H9 (cell line): ENCODE measurements around the gene ZNF3. TPM values are rescaled to one million over a fixed set of nuclear protein-coding genes. Genes with fewer than 3 reads are reported as not detected.

Experiments used
- DNase-seq: peaks from one replicate; pipeline ENCODE4 v3.0.0-alpha.2; 2017
- H2AFZ ChIP-seq: one replicate; pipeline ENCODE4 v1.6.1; 2013; ENCODE audit warnings: mild to moderate bottlenecking, low read length, control low read depth, moderate library complexity
- H2AK5ac ChIP-seq: 2 replicates; pipeline ENCODE4 v1.6.1; 2013; ENCODE audit warnings: low read length, control low read depth, mixed read lengths; ENCODE audit not compliant: insufficient read length
- H2BK120ac ChIP-seq: one replicate; pipeline ENCODE4 v1.6.1; 2013; ENCODE audit warnings: low read depth, mild to moderate bottlenecking, low read length, control low read depth, inconsistent platforms; ENCODE audit not compliant: poor library complexity, severe bottlenecking
- H2BK12ac ChIP-seq: 2 replicates; pipeline ENCODE4 v1.6.1; 2013; ENCODE audit warnings: low read length, control low read depth, mixed read lengths, low read depth; ENCODE audit not compliant: insufficient read length
- H2BK15ac ChIP-seq: 2 replicates; pipeline ENCODE4 v1.6.1; 2013; ENCODE audit warnings: low read depth, low read length, control low read depth
- H2BK20ac ChIP-seq: one replicate; pipeline ENCODE4 v1.6.1; 2013; ENCODE audit warnings: low read depth, mild to moderate bottlenecking, low read length, control low read depth, inconsistent platforms; ENCODE audit not compliant: poor library complexity, severe bottlenecking
- H2BK5ac ChIP-seq: 2 replicates; pipeline ENCODE4 v1.6.1; 2013; ENCODE audit warnings: low read length, control low read depth, mixed read lengths; ENCODE audit not compliant: insufficient read length
- H3K14ac ChIP-seq: 2 replicates; pipeline ENCODE4 v1.6.1; 2013; ENCODE audit warnings: low read length, control low read depth; ENCODE audit not compliant: insufficient read depth
- H3K18ac ChIP-seq: 2 replicates; pipeline ENCODE4 v1.6.1; 2013; ENCODE audit warnings: low read depth, mild to moderate bottlenecking, mixed read lengths, low read length, control low read depth; ENCODE audit not compliant: insufficient read length
- H3K23ac ChIP-seq: 2 replicates; pipeline ENCODE4 v1.6.1; 2013; ENCODE audit warnings: low read length, control low read depth, mixed read lengths, low read depth; ENCODE audit not compliant: insufficient read length
- H3K23me2 ChIP-seq: 2 replicates; pipeline ENCODE4 v1.6.1; 2013; ENCODE audit warnings: low read depth, mild to moderate bottlenecking, mixed read lengths, low read length, control low read depth; ENCODE audit not compliant: insufficient read length, poor library complexity, severe bottlenecking
- H3K27ac ChIP-seq: 2 replicates; pipeline ENCODE4 v1.5.1; 2013; ENCODE audit warnings: low read length, control low read depth, mixed read lengths, low read depth; ENCODE audit not compliant: insufficient read length
- H3K27me3 ChIP-seq: 2 replicates; pipeline ENCODE4 v1.6.1; 2013; ENCODE audit warnings: low read length, control low read depth, inconsistent platforms; ENCODE audit not compliant: insufficient read depth
- H3K4ac ChIP-seq: 2 replicates; pipeline ENCODE4 v1.6.1; 2013; ENCODE audit warnings: low read depth, mild to moderate bottlenecking, control low read depth, inconsistent platforms, low read length, moderate library complexity
- H3K4me1 ChIP-seq: 2 replicates; pipeline ENCODE4 v1.6.1; 2013; ENCODE audit warnings: low read length, control low read depth, inconsistent platforms; ENCODE audit not compliant: insufficient read depth
- H3K4me2 ChIP-seq: 2 replicates; pipeline ENCODE4 v1.6.1; 2013; ENCODE audit warnings: low read length, control low read depth, mixed read lengths; ENCODE audit not compliant: insufficient read length, insufficient read depth
- H3K56ac ChIP-seq: 2 replicates; pipeline ENCODE4 v1.6.1; 2013; ENCODE audit warnings: low read depth, mild to moderate bottlenecking, mixed read lengths, low read length, control low read depth; ENCODE audit not compliant: insufficient read length
- H3K79me1 ChIP-seq: 2 replicates; pipeline ENCODE4 v1.6.1; 2013; ENCODE audit warnings: low read depth, mild to moderate bottlenecking, moderate library complexity, low read length, control low read depth, inconsistent platforms; ENCODE audit not compliant: insufficient read depth, poor library complexity, severe bottlenecking
- H3K79me2 ChIP-seq: 2 replicates; pipeline ENCODE4 v1.6.1; 2013; ENCODE audit warnings: low read length, control low read depth, inconsistent platforms; ENCODE audit not compliant: insufficient read depth
- H3K9ac ChIP-seq: 2 replicates; pipeline ENCODE4 v1.6.1; 2013; ENCODE audit warnings: low read length, control low read depth, mixed read lengths; ENCODE audit not compliant: insufficient read length; ENCODE audit errors: extremely low read depth
- H3K9me3 ChIP-seq: one replicate; pipeline ENCODE4 v1.6.1; 2013; ENCODE audit warnings: low read depth, low read length, inconsistent platforms; ENCODE audit not compliant: control insufficient read depth
- H3T11ph ChIP-seq: one replicate; pipeline ENCODE4 v1.6.1; 2013; ENCODE audit warnings: mild to moderate bottlenecking, low read length, control low read depth, inconsistent platforms
- H4K20me1 ChIP-seq: one replicate; pipeline ENCODE4 v1.6.1; 2013; ENCODE audit not compliant: control insufficient read depth, insufficient read length, insufficient read depth
- H4K5ac ChIP-seq: 2 replicates; pipeline ENCODE4 v1.6.1; 2013; ENCODE audit warnings: low read depth, mild to moderate bottlenecking, mixed read lengths, low read length, control low read depth; ENCODE audit not compliant: insufficient read length
- H4K8ac ChIP-seq: replicated peaks from 2 replicates; pipeline ENCODE4 v1.6.1; 2013; ENCODE audit warnings: low read length, control low read depth, mixed read lengths, low read depth; ENCODE audit not compliant: insufficient read length
- H4K91ac ChIP-seq: 2 replicates; pipeline ENCODE4 v1.6.1; 2013; ENCODE audit warnings: low read depth, mild to moderate bottlenecking, moderate library complexity, mixed read lengths, low read length, control low read depth; ENCODE audit not compliant: insufficient read length
- H3K27ac Mint-ChIP-seq, 3 experiments: 2 replicates in 2 of 3; 3 replicates in 1 of 3; pipeline ENCODE4 v1.8.0; 2020 to 2021; ENCODE audit warnings: mixed read lengths in 3 of 3, mild to moderate bottlenecking in 1 of 3, moderate library complexity in 1 of 3
- H3K27me3 Mint-ChIP-seq: 2 replicates; pipeline ENCODE4 v1.8.0; 2021; ENCODE audit warnings: low read depth, mild to moderate bottlenecking, moderate library complexity, mixed read lengths
- H3K36me3 Mint-ChIP-seq, 3 experiments: 2 replicates in 2 of 3; 3 replicates in 1 of 3; pipeline ENCODE4 v1.8.0; 2020 to 2021; ENCODE audit warnings: low read depth in 3 of 3, mixed read lengths in 3 of 3; ENCODE audit not compliant: insufficient read depth in 1 of 3
- H3K4me1 Mint-ChIP-seq, 2 experiments: 2 replicates each; pipeline ENCODE4 v1.8.0; 2020; ENCODE audit warnings: mixed read lengths in 2 of 2
- H3K4me3 Mint-ChIP-seq, 2 experiments: 2 replicates in 1 of 2; 3 replicates in 1 of 2; pipeline ENCODE4 v1.8.0; 2020 to 2021; ENCODE audit warnings: mild to moderate bottlenecking in 2 of 2, mixed read lengths in 2 of 2, moderate library complexity in 1 of 2
- H3K9me3 Mint-ChIP-seq, 2 experiments: 2 replicates in 1 of 2; 3 replicates in 1 of 2; pipeline ENCODE4 v1.8.0; 2020; ENCODE audit warnings: mild to moderate bottlenecking in 2 of 2, mixed read lengths in 2 of 2, moderate library complexity in 1 of 2
- WGBS: extraction: QIAGEN DNeasy Blood & Tissue Kit; methylation state at CpG from one replicate; pipeline ENCODE4 v1.1.7; 2013; ENCODE audit warnings: missing lambda C conversion rate, low lambda C conversion rate, mixed read lengths; ENCODE audit not compliant: insufficient read length; ENCODE audit errors: extremely low coverage; 5-methylcytosine and 5-hydroxymethylcytosine counted together
- total RNA-seq: library from RNA; stranded (reverse); gene quantifications from 2 replicates; pipeline ENCODE4 v1.2.1, GENCODE V29; 2021
- TF ChIP-seq, protein P1 (sequence below): fragments of 200-600 bp; sonication (generic); conservative IDR thresholded peaks from 3 replicates; pipeline ENCODE4 v1.8.0; 2021; ENCODE audit warnings: antibody characterized with exemption, mild to moderate bottlenecking

ZNF3 gene
- total RNA-seq, 1 experiment from 2014 or later = 60.4 TPM

DNA sequence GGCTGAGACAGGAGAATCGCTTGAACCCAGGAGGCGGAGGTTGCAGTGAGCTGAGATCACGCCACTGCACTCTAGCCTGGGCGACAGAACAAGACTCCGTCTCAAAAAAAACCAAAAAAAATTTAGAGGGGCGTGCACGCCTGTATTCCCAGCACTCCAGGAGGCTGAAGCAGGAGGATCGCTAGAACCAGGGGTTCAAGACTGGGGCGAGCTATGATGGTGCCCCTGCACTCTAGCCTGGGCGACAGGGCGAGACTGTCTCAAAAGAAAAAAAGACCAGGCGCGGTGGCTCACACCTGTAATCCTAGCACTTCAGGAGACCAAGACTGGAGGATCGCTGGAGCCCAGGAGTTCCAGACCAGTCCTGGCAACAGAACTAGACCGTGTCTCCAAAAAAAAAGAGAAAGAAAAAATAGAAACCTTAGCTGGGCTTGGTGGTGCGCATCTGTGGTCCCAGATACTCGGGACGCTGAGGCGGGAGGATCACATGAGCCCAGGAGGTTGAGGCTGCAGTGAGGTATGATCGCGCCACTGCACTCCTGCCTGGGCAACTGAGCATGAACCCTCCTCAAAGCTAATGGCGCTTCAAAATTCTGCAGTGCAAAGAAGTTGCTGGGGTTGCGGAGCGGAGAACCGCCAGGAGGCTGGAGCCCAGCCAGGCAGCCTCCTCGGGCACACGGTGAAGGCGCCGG, 44.9 kb upstream of the ZNF3 start:
- peaks cover 8 to 17% of the 10 kb centered on the region in 2 experiments for H3K4me1 Mint-ChIP-seq
- H3K27me3 ChIP-seq = no peaks in the 10 kb centered on the region
- H3K14ac ChIP-seq = peak overlapping the region; percentile 92; the same call in 1 of the 2 replicates
- H2BK120ac ChIP-seq = no peak overlapping the region
- no peaks in the 10 kb centered on the region for H3K79me2 ChIP-seq
- no peak overlapping the region for H3T11ph ChIP-seq
- TF ChIP-seq, protein P1, sequence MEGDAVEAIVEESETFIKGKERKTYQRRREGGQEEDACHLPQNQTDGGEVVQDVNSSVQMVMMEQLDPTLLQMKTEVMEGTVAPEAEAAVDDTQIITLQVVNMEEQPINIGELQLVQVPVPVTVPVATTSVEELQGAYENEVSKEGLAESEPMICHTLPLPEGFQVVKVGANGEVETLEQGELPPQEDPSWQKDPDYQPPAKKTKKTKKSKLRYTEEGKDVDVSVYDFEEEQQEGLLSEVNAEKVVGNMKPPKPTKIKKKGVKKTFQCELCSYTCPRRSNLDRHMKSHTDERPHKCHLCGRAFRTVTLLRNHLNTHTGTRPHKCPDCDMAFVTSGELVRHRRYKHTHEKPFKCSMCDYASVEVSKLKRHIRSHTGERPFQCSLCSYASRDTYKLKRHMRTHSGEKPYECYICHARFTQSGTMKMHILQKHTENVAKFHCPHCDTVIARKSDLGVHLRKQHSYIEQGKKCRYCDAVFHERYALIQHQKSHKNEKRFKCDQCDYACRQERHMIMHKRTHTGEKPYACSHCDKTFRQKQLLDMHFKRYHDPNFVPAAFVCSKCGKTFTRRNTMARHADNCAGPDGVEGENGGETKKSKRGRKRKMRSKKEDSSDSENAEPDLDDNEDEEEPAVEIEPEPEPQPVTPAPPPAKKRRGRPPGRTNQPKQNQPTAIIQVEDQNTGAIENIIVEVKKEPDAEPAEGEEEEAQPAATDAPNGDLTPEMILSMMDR = 0 out of 3 replicates have a peak, but pooled peaks have one; percentile 13
- no peak overlapping the region for H2AK5ac ChIP-seq
- peaks cover 15% of the 10 kb centered on the region for H3K23me2 ChIP-seq
- no peak overlapping the region for H3K23ac ChIP-seq
- H3K27me3 Mint-ChIP-seq = peaks cover 19% of the 10 kb centered on the region
- H4K91ac ChIP-seq = no peak overlapping the region
- peak overlapping the region; percentile 99 to 100 (median 99) for H3K27ac Mint-ChIP-seq
- no peak overlapping the region for H2BK15ac ChIP-seq
- no peak overlapping the region for H3K4ac ChIP-seq
- no peak overlapping the region for H4K5ac ChIP-seq
- peaks cover 2 to 14% (median 9%) of the 10 kb centered on the region in 3 experiments; a peak in 4 of 7 replicates for H3K36me3 Mint-ChIP-seq
- no peak for DNase-seq
- H3K79me1 ChIP-seq = no peaks in the 10 kb centered on the region
- no peaks in the 10 kb centered on the region; the same call in 1 of the 2 replicates for H3K4me1 ChIP-seq
- H3K9me3 Mint-ChIP-seq = no peaks in the 10 kb centered on the region
- no peaks in the 10 kb centered on the region for H3K9me3 ChIP-seq
- H3K4me2 ChIP-seq = peak overlapping the region; percentile 92
- no CpG with 5 or more reads among the region's 29 CpGs for WGBS
- peak overlapping the region; percentile 86 for H3K27ac ChIP-seq
- H2BK5ac ChIP-seq = peak overlapping the region; percentile 77
- no peak overlapping the region for H2BK20ac ChIP-seq
- peak overlapping the region; percentile 95 for H3K9ac ChIP-seq
- H2BK12ac ChIP-seq = no peak overlapping the region
- H4K8ac ChIP-seq = peak overlapping the region; percentile 19
- peak overlapping the region; percentile 98 to 99 for H3K4me3 Mint-ChIP-seq
- no peaks in the 10 kb centered on the region for H4K20me1 ChIP-seq
- H3K56ac ChIP-seq = peak overlapping the region; percentile 55
- no peak overlapping the region for H2AFZ ChIP-seq
- peak overlapping the region; percentile 96 for H3K18ac ChIP-seq
